GM21515 (cell line): ENCODE data around the gene CUX1.
A peak's percentile ranks its signal among the peaks of the same experiment; 100 is the strongest.
"Not testable (repeated sequence)": the region's sequence is repeated elsewhere in the genome, so short reads cannot be mapped to it uniquely, and the experiment has no call there.

Source experiments
- ATAC-seq: cut with Tn5 transposase; IDR thresholded peaks from one replicate; pipeline ENCODE4 v1.9.1; 2021; ENCODE audit not compliant: unreplicated experiment

CUX1 gene

GRCh38 chr7:101798173-101798572 lies 19.3 kb upstream of the CUX1 start:
- not testable (repeated sequence) for ATAC-seq

- ATAC-seq: no peak
Measured at GRCh38 chr7:101803203-101804087, 14.0 kb upstream of the CUX1 start.

- no peak for ATAC-seq
Measured at GRCh38 chr7:101804088-101804963, 13.1 kb upstream of the CUX1 start.

- no peak for ATAC-seq
Measured at GRCh38 chr7:101804967-101805366, 12.5 kb upstream of the CUX1 start.

GRCh38 chr7:101812595-101812994 lies 4.8 kb upstream of the CUX1 start:
- ATAC-seq: no peak

GRCh38 chr7:101813402-101814019 lies 3.9 kb upstream of the CUX1 start:
- no peak for ATAC-seq

GRCh38 chr7:101814081-101814990 lies 3.1 kb upstream of the CUX1 start:
- ATAC-seq: peak; percentile 38

GRCh38 chr7:101814991-101815825 lies 2.2 kb upstream of the CUX1 start:
- ATAC-seq: peak; percentile 39

- ATAC-seq: peak; percentile 51
Measured at GRCh38 chr7:101815826-101816594, 1.4 kb upstream of the CUX1 start.

- no peak for ATAC-seq
Measured at GRCh38 chr7:101816595-101817470, 593 bp upstream of the CUX1 start.

GRCh38 chr7:101818287-101819071 lies 1.1 kb downstream of the CUX1 start:
- no peak for ATAC-seq

- ATAC-seq: no peak
Measured at GRCh38 chr7:101819183-101819582, 1.8 kb downstream of the CUX1 start.

GRCh38 chr7:101819913-101820522 lies 2.6 kb downstream of the CUX1 start:
- no peak for ATAC-seq

- no peak for ATAC-seq
Measured at GRCh38 chr7:101820703-101821102, 3.3 kb downstream of the CUX1 start.

- ATAC-seq: not testable (repeated sequence)
Measured at GRCh38 chr7:101822632-101823031, 5.2 kb downstream of the CUX1 start.

GRCh38 chr7:101823096-101823495 lies 5.7 kb downstream of the CUX1 start:
- no peak for ATAC-seq

- ATAC-seq: no peak
Measured at GRCh38 chr7:101823596-101823995, 6.2 kb downstream of the CUX1 start.
